Endothelial cell of umbilical vein (primary cell): ENCODE measurements around the gene NACA2. TPM values are rescaled to one million over a fixed set of nuclear protein-coding genes. Genes with fewer than 3 reads are reported as not detected.
"Not testable (repeated sequence)": the region's sequence is repeated elsewhere in the genome, so short reads cannot be mapped to it uniquely, and the experiment has no call there.

Experiments
- BruUV-seq: library from RNA; stranded (reverse); fragments of 400-500 nt; replicated peaks from 2 replicates; lab custom pipeline; 2021; lab: Mats Ljungman, UMichigan
- CTCF ChIA-PET: fragments of 300-600, 350-600 bp; sonication (Branson Sonifier 250); formaldehyde crosslinking; loops from one replicate; lab custom pipeline; 2021; ENCODE audit warnings: antibody characterized with exemption, inconsistent platforms; lab: Charles Lee
- POLR2A ChIA-PET: fragments of 300-600, 350-600 bp; sonication (Branson Sonifier 250); formaldehyde crosslinking; loops from one replicate; lab custom pipeline; 2021; ENCODE audit warnings: antibody characterized with exemption, inconsistent platforms; lab: Charles Lee
- DNase-seq: peaks from one replicate; pipeline ENCODE4 v3.0.0-alpha.2; 2011; ENCODE audit warnings: low read depth, low spot score
- FAIRE-seq: peaks from 2 replicates; lab custom pipeline; 2011; peaks lifted over from hg19 to GRCh38; lab: Jason Lieb, UNC
- H2AFZ ChIP-seq: 2 replicates; pipeline ENCODE4 v1.6.0; 2012; ENCODE audit warnings: low read depth, low read length, control low read depth, inconsistent platforms
- H3K27ac ChIP-seq: 2 replicates; pipeline ENCODE4 v1.5.1; 2011; ENCODE audit warnings: low read depth, mild to moderate bottlenecking, control low read depth, low read length, moderate library complexity; ENCODE audit not compliant: insufficient read depth
- H3K27me3 ChIP-seq, 2 experiments: 2 replicates each; pipeline versions ENCODE4 v1.6.0 to v1.6.1; 2011; ENCODE audit warnings: low read length in 2 of 2, mixed read lengths in 1 of 2; ENCODE audit not compliant: control insufficient read depth in 2 of 2, insufficient read depth in 2 of 2
- H3K36me3 ChIP-seq, 2 experiments: 2 replicates in 1 of 2; 3 replicates in 1 of 2; pipeline ENCODE4 v1.5.1; 2011; ENCODE audit warnings: low read length in 2 of 2, mild to moderate bottlenecking in 1 of 2, moderate library complexity in 1 of 2; ENCODE audit not compliant: control insufficient read depth in 2 of 2, insufficient read depth in 2 of 2; ENCODE audit errors: extremely low read depth in 1 of 2
- H3K4me1 ChIP-seq: 3 replicates; pipeline ENCODE4 v1.5.1; 2011; ENCODE audit warnings: mild to moderate bottlenecking, low read length; ENCODE audit not compliant: control insufficient read depth, insufficient read depth; ENCODE audit errors: extremely low read depth
- H3K4me2 ChIP-seq: 2 replicates; pipeline ENCODE4 v1.6.1; 2011; ENCODE audit warnings: low read length, control low read depth, mixed read lengths; ENCODE audit not compliant: insufficient read depth
- H3K4me3 ChIP-seq, 3 experiments: fragments of 200-600 bp in 1 of 3; sonication (generic), shearing (Covaris generic) in 1 of 3; replicated peaks in 1 of 3; 2 replicates each; pipeline ENCODE4 v1.5.1; 2011 to 2016; ENCODE audit warnings: control low read depth in 3 of 3, low read length in 3 of 3, mild to moderate bottlenecking in 2 of 3, inconsistent platforms in 1 of 3, low read depth in 1 of 3, moderate library complexity in 1 of 3; ENCODE audit not compliant: insufficient read depth in 1 of 3
- H3K79me2 ChIP-seq: 2 replicates; pipeline ENCODE4 v1.6.0; 2012; ENCODE audit warnings: low read length, inconsistent platforms; ENCODE audit not compliant: control insufficient read depth, insufficient read depth
- H3K9ac ChIP-seq: replicated peaks from 2 replicates; pipeline ENCODE3; 2011; ENCODE audit warnings: low read length, control low read depth; ENCODE audit not compliant: insufficient read depth; ENCODE audit errors: extremely low read depth
- H3K9me1 ChIP-seq: replicated peaks from 3 replicates; pipeline ENCODE4 v1.6.0; 2011; ENCODE audit warnings: mild to moderate bottlenecking, low read length; ENCODE audit not compliant: control insufficient read depth, insufficient read depth; ENCODE audit errors: extremely low read depth
- H3K9me3 ChIP-seq: replicated peaks from 2 replicates; pipeline ENCODE4 v1.5.1; 2012; ENCODE audit warnings: low read length, inconsistent platforms; ENCODE audit not compliant: control insufficient read depth, insufficient read depth
- H4K20me1 ChIP-seq: replicated peaks from 2 replicates; pipeline ENCODE3; 2011; ENCODE audit warnings: mild to moderate bottlenecking, low read length; ENCODE audit not compliant: control insufficient read depth, insufficient read depth; ENCODE audit errors: extremely low read depth
- CTCF ChIP-seq, 2 donors: IDR thresholded peaks; 1 replicate in 1 of 2; 2 replicates in 1 of 2; pipeline ENCODE4 v1.5.1; 2011; ENCODE audit warnings: low read length in 2 of 2, mild to moderate bottlenecking in 2 of 2, moderate library complexity in 2 of 2, control low read depth in 1 of 2, inconsistent platforms in 1 of 2, low read depth in 1 of 2; ENCODE audit not compliant: insufficient read depth in 1 of 2; ENCODE audit errors: extremely low read depth in 1 of 2
- EZH2 ChIP-seq: IDR thresholded peaks from 2 replicates; pipeline ENCODE4 v1.6.1; 2012; ENCODE audit warnings: borderline replicate concordance, low read depth, mild to moderate bottlenecking, moderate library complexity, low read length, inconsistent platforms; ENCODE audit not compliant: severe bottlenecking
- FOS ChIP-seq: IDR thresholded peaks from 2 replicates; pipeline ENCODE4 v1.6.1; 2011; ENCODE audit warnings: mild to moderate bottlenecking, low read length, moderate library complexity, borderline replicate concordance; ENCODE audit not compliant: insufficient read depth
- GATA2 ChIP-seq: IDR thresholded peaks from 2 replicates; pipeline ENCODE4 v1.7.0; 2011; ENCODE audit warnings: low read depth, mild to moderate bottlenecking, moderate library complexity, mixed read lengths, low read length; ENCODE audit not compliant: insufficient read length, insufficient read depth
- JUN ChIP-seq: IDR thresholded peaks from 2 replicates; pipeline ENCODE4 v1.6.1; 2011; ENCODE audit warnings: borderline replicate concordance, low read depth; ENCODE audit not compliant: insufficient read length, insufficient read depth
- MAX ChIP-seq: IDR thresholded peaks from 2 replicates; pipeline ENCODE4 v1.6.1; 2011; ENCODE audit not compliant: insufficient read depth, insufficient read length
- MYC ChIP-seq: IDR thresholded peaks from one replicate; pipeline ENCODE4 v1.6.1; 2011; ENCODE audit warnings: mild to moderate bottlenecking, low read depth, low read length
- POLR2A ChIP-seq: IDR thresholded peaks from 2 replicates; pipeline ENCODE4 v1.6.1; 2012; ENCODE audit warnings: low read depth, mild to moderate bottlenecking, control low read depth, low read length
- POLR2AphosphoS5 ChIP-seq: IDR thresholded peaks from 2 replicates; pipeline ENCODE4 v1.6.1; 2012; ENCODE audit warnings: low read depth, mild to moderate bottlenecking, control low read depth, low read length, moderate library complexity; ENCODE audit not compliant: insufficient read depth
- dilution Hi-C: fragments of 300-500 bp; cut with MboI; formaldehyde crosslinking; loops from one replicate; pipeline ENCODE4 v1.15.0; 2019; ENCODE audit warnings: low sequenced_read_pairs; ENCODE audit not compliant: extremely low pct_ligation_motif_present
- intact Hi-C: fragments of 100-400 bp; cut with micrococcal nuclease; formaldehyde crosslinking; loops from one replicate; pipeline ENCODE4 v1.10.0; 2022
- polyA plus RNA-seq, 4 experiments: library from polyadenylated mRNA; depleted of rRNA in 3 of 4; stranded (reverse) in 3 of 4; unstranded in 1 of 4; fragments of >200 nt; gene quantifications; 2 replicates each; pipeline versions ENCODE4 v1.2.1 to v1.2.3, GENCODE V29; 2011 to 2012; ENCODE audit warnings: missing spikeins in 1 of 4
- total RNA-seq: library from RNA; stranded (reverse); gene quantifications from 2 replicates; pipeline ENCODE4 v1.2.3, GENCODE V29; 2021

NACA2 gene
- total and polyA plus RNA-seq, 2 donors (not counting 3 experiments of a cell fraction or from before 2014, with no cell fraction given) = not detected

- H2AFZ ChIP-seq = no peak overlapping the region
- H3K9me3 ChIP-seq = no peaks in the 10 kb centered on the region
- no peak overlapping the region for H3K27ac ChIP-seq
- H3K79me2 ChIP-seq = no peaks in the 10 kb centered on the region
- H3K9ac ChIP-seq = no peak overlapping the region
- H3K36me3 ChIP-seq = no peaks in the 10 kb centered on the region
- TF ChIP-seq MAX (no peak), GATA2 (no peak), MYC (no peak), JUN (no peak), POLR2AphosphoS5 (no peak), POLR2A (no peak), EZH2 (no peak), CTCF (IDR thresholded peaks at IDR 0.05; ENCODE audit: extremely low read depth in 1 of 2, insufficient read depth in 1 of 2, low read depth in 1 of 2, low read length in 2 of 2) (no peak), FOS (no peak)
- no peak overlapping the region for H3K4me3 ChIP-seq
- ChIA-PET POLR2A (no interaction called here), CTCF (interaction anchor here (0.7 to 2.7 kb wide), 15 partner anchors 8 to 854 kb away, joined by 3 to 47 read pairs (median 5); no protein-coding TSS in a partner anchor)
- BruUV-seq = no TSS peak
- intact Hi-C loops = loop anchor here (2.0 kb wide), 1 partner anchor 162 kb away; no protein-coding TSS in a partner anchor
- no peaks in the 10 kb centered on the region for H3K9me1 ChIP-seq
- H3K4me1 ChIP-seq = no peaks in the 10 kb centered on the region
- dilution Hi-C loops = no loop called here
- no peak overlapping the region for H3K4me2 ChIP-seq
- H3K27me3 ChIP-seq = peaks cover 5 to 22% of the 10 kb centered on the region in 2 experiments
- FAIRE-seq (peak; percentile 55), DNase-seq (peak; percentile 16)
- no peaks in the 10 kb centered on the region for H4K20me1 ChIP-seq
Measured at GRCh38 chr17:61574542-61575351, 16.3 kb downstream of the NACA2 start.

- H3K4me3 ChIP-seq, H3K36me3 ChIP-seq, BruUV-seq, H3K79me2 ChIP-seq, H3K9ac ChIP-seq, POLR2A ChIA-PET, H3K4me1 ChIP-seq, DNase-seq, intact Hi-C loops, H3K9me3 ChIP-seq, H3K4me2 ChIP-seq, FAIRE-seq, dilution Hi-C loops, H3K9me1 ChIP-seq, H3K27ac ChIP-seq, H4K20me1 ChIP-seq, H2AFZ ChIP-seq: not testable (repeated sequence)
- CTCF ChIA-PET = interaction anchor here (0.6 to 2.7 kb wide), 3 partner anchors 11 to 852 kb away, joined by 3 to 18 read pairs (median 5); no protein-coding TSS in a partner anchor
- peaks cover 2 to 12% of the 10 kb centered on the region in 2 experiments for H3K27me3 ChIP-seq
Measured at GRCh38 chr17:61572547-61572946, 18.5 kb downstream of the NACA2 start.
